Measurements from ENCODE around the gene SORT1.

DNA sequence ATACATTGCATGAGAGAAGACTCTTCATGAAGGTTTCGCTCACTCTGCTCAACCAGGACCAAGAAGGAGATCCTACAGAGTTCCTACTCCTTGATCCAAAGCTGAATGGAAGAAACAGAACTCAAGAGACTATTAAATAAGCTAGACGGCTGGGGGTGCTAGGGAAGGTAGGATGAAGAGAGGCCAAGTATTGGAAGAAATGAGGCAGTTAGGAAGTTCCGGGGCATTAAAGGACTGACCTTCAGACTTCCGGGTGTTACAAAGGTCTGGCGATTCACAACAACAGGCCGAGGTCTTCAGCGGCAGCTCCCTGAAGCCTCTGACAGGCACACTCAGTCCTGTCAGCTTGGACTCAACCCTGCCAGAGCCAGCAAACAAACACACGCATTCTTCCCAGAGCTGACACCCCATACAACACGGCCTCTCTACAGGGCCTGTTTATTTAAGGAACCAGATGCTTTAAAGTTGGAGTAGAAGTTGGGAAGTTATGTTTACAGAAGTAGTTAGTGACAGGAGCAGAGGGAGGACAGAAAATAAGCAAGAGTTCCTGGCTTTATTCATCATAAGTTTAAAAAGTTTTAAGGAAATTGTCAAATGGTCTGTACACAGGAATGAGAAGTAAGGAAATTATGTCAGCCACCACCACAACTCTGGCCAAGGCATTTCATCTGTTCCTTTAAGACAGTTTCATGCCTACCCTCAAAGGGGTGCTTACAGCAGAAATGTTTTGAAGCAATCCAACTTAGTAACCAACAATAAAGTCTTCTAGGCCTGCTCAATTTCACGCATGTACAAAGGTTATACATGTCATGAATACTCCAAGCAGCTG is 4.7 kb downstream of the SORT1 start:
- TF ChIP-seq, protein P1, sequence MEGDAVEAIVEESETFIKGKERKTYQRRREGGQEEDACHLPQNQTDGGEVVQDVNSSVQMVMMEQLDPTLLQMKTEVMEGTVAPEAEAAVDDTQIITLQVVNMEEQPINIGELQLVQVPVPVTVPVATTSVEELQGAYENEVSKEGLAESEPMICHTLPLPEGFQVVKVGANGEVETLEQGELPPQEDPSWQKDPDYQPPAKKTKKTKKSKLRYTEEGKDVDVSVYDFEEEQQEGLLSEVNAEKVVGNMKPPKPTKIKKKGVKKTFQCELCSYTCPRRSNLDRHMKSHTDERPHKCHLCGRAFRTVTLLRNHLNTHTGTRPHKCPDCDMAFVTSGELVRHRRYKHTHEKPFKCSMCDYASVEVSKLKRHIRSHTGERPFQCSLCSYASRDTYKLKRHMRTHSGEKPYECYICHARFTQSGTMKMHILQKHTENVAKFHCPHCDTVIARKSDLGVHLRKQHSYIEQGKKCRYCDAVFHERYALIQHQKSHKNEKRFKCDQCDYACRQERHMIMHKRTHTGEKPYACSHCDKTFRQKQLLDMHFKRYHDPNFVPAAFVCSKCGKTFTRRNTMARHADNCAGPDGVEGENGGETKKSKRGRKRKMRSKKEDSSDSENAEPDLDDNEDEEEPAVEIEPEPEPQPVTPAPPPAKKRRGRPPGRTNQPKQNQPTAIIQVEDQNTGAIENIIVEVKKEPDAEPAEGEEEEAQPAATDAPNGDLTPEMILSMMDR (conservative IDR thresholded peaks at IDR 0.05; ENCODE audit: low read depth, low read length): no peak
- no peak for TF ChIP-seq EZH2 (IDR thresholded peaks at IDR 0.05; ENCODE audit: low read length, unreplicated experiment)
